Umbilical cord (tissue), 2 donors: ENCODE measurements around the gene TRPV4. TPM values are rescaled to one million over a fixed set of nuclear protein-coding genes. Genes with fewer than 3 reads are reported as not detected.
"Not testable (repeated sequence)": the region's sequence is repeated elsewhere in the genome, so short reads cannot be mapped to it uniquely, and the experiment has no call there.

ENCODE experiments used
- DNase-seq: peaks from one replicate; pipeline ENCODE4 v3.0.0-alpha.2; 2015; ENCODE audit warnings: low spot score
- total RNA-seq: library from RNA; depleted of rRNA; stranded (reverse); fragments of >200 nt; gene quantifications from one replicate; pipeline ENCODE4 v1.2.3, GENCODE V29; 2014; ENCODE audit warnings: low replicate concordance; ENCODE audit not compliant: insufficient read depth

The TRPV4 gene
- total RNA-seq, 1 donor from 2014 or later: 0.48 TPM

- DNase-seq: no peak
Observed at GRCh38 chr12:109860977-109861376, 27.8 kb upstream of the TRPV4 start.

- no peak for DNase-seq
Observed at GRCh38 chr12:109858764-109859163, 25.6 kb upstream of the TRPV4 start.

GRCh38 chr12:109857715-109858114, 24.5 kb upstream of the TRPV4 start:
- no peak for DNase-seq

GRCh38 chr12:109855377-109855776, 22.2 kb upstream of the TRPV4 start:
- no peak for DNase-seq

- not testable (repeated sequence) for DNase-seq
Observed at GRCh38 chr12:109850518-109850917, 17.3 kb upstream of the TRPV4 start.

- DNase-seq: no peak
Observed at GRCh38 chr12:109847142-109847735, 14.0 kb upstream of the TRPV4 start.

GRCh38 chr12:109845824-109846205, 12.6 kb upstream of the TRPV4 start:
- DNase-seq: no peak

- peak; percentile 82 for DNase-seq
Observed at GRCh38 chr12:109844983-109845823, 12.0 kb upstream of the TRPV4 start.

- DNase-seq: no peak
Observed at GRCh38 chr12:109844091-109844490, 10.9 kb upstream of the TRPV4 start.

- no peak for DNase-seq
Observed at GRCh38 chr12:109842021-109842420, 8.8 kb upstream of the TRPV4 start.

GRCh38 chr12:109841356-109841755, 8.2 kb upstream of the TRPV4 start:
- no peak for DNase-seq

- no peak for DNase-seq
Observed at GRCh38 chr12:109840305-109841074, 7.3 kb upstream of the TRPV4 start.

- no peak for DNase-seq
Observed at GRCh38 chr12:109839444-109839843, 6.2 kb upstream of the TRPV4 start.

GRCh38 chr12:109836916-109837315, 3.7 kb upstream of the TRPV4 start:
- no peak for DNase-seq

GRCh38 chr12:109835827-109836226, 2.6 kb upstream of the TRPV4 start:
- no peak for DNase-seq

- DNase-seq: no peak
Observed at GRCh38 chr12:109832541-109833306, 474 bp downstream of the TRPV4 start.

- no peak for DNase-seq
Observed at GRCh38 chr12:109831929-109832328, 1.3 kb downstream of the TRPV4 start.

- DNase-seq: no peak
Observed at GRCh38 chr12:109831365-109831764, 1.8 kb downstream of the TRPV4 start.

- no peak for DNase-seq
Observed at GRCh38 chr12:109830718-109831117, 2.5 kb downstream of the TRPV4 start.

GRCh38 chr12:109830267-109830666, 2.9 kb downstream of the TRPV4 start:
- DNase-seq: no peak

- DNase-seq: no peak
Observed at GRCh38 chr12:109829667-109830066, 3.5 kb downstream of the TRPV4 start.
